ENCODE results near the gene HGD. TPM values are rescaled to one million over a fixed set of nuclear protein-coding genes. Genes with fewer than 3 reads are reported as not detected.

The HGD gene
- total and polyA plus RNA-seq, 9 donors: 0.04 to 2.4 (median 0.69) TPM; not detected in 1

GRCh38 chr3:120649830-120650233 is 32.2 kb downstream of the HGD start:
- Histone ChIP-seq H3K9me3 (no peaks in the 10 kb centered on the region), H3K4me1 (ENCODE audit: insufficient read depth) (peaks cover 4% of the 10 kb centered on the region), H3K36me3 (no peaks in the 10 kb centered on the region), H3K4me3 (no peak overlapping the region), H3K27me3 (no peaks in the 10 kb centered on the region), H3K27ac (peak overlapping the region in 1 of 2 donors; percentile 30)
- no peak for DNase-seq
- no peak for TF ChIP-seq EP300 (IDR thresholded peaks at IDR 0.05)
- no peak for TF ChIP-seq CTCF (IDR thresholded peaks at IDR 0.05)
- no peak for TF ChIP-seq POLR2A (IDR thresholded peaks at IDR 0.05)
- 24 to 47% (median 25%) methylated on average over 3 of the region's 3 CpGs for WGBS, 3 donors
- intact Hi-C loops (cut with DNase I): no loop called here

GRCh38 chr3:120648290-120648689 is 33.7 kb downstream of the HGD start:
- DNase-seq: no peak
- Histone ChIP-seq H3K4me3 (no peak overlapping the region), H3K36me3 (no peaks in the 10 kb centered on the region), H3K27me3 (no peaks in the 10 kb centered on the region), H3K27ac (no peak overlapping the region), H3K9me3 (no peaks in the 10 kb centered on the region), H3K4me1 (ENCODE audit: insufficient read depth) (peaks cover 4% of the 10 kb centered on the region)
- intact Hi-C loops (cut with DNase I): no loop called here
- WGBS, 3 donors: 86 to 93% (median 88%) methylated on average over 5 of the region's 5 CpGs
- TF ChIP-seq EP300 (IDR thresholded peaks at IDR 0.05) (no peak), CTCF (IDR thresholded peaks at IDR 0.05) (no peak), POLR2A (IDR thresholded peaks at IDR 0.05) (no peak)

- intact Hi-C loops (cut with DNase I): no loop called here
- no peak overlapping the region for H3K27ac ChIP-seq
- H3K4me3 ChIP-seq: no peak overlapping the region
- H3K36me3 ChIP-seq: no peaks in the 10 kb centered on the region
- 70 to 75% (median 73%) methylated on average over 5 of the region's 5 CpGs for WGBS, 3 donors
- peaks cover 3% of the 10 kb centered on the region for H3K4me1 ChIP-seq (ENCODE audit: insufficient read depth)
- H3K27me3 ChIP-seq: no peaks in the 10 kb centered on the region
- TF ChIP-seq EP300 (IDR thresholded peaks at IDR 0.05) (no peak), CTCF (IDR thresholded peaks at IDR 0.05) (no peak)
- DNase-seq: no peak
- H3K9me3 ChIP-seq: no peaks in the 10 kb centered on the region
These were observed 35.1 kb downstream of the HGD start for GRCh38 chr3:120646771-120647432.

- DNase-seq: no peak
- no peak overlapping the region for H3K4me3 ChIP-seq
- no peak for TF ChIP-seq POLR2A (IDR thresholded peaks at IDR 0.05)
- no peak for TF ChIP-seq CTCF (IDR thresholded peaks at IDR 0.05)
- TF ChIP-seq EP300 (IDR thresholded peaks at IDR 0.05): no peak
- H3K36me3 ChIP-seq: no peaks in the 10 kb centered on the region
- intact Hi-C loops (cut with DNase I): no loop called here
- H3K27me3 ChIP-seq: no peaks in the 10 kb centered on the region
- peaks cover 3% of the 10 kb centered on the region for H3K4me1 ChIP-seq (ENCODE audit: insufficient read depth)
- no peak overlapping the region for H3K27ac ChIP-seq
- 6 to 21% (median 15%) methylated on average over 5 of the region's 5 CpGs for WGBS, 3 donors
- H3K9me3 ChIP-seq: no peaks in the 10 kb centered on the region
These were observed 36.8 kb downstream of the HGD start for GRCh38 chr3:120645083-120645845.
